Measurements from ENCODE around the gene CHSY3. TPM values are rescaled to one million over a fixed set of nuclear protein-coding genes. Genes with fewer than 3 reads are reported as not detected.
A peak's percentile ranks its signal among the peaks of the same experiment; 100 is the strongest.

Gene CHSY3
- polyA plus RNA-seq, 4 donors = 4.2 to 8.7 (median 5.4) TPM

GRCh38 chr5:130077007-130077406 is 172.7 kb downstream of the CHSY3 start:
- no peak for DNase-seq (ENCODE audit: low read depth in 4 of 4, low spot score in 3 of 4)

GRCh38 chr5:130078661-130079060 is 174.4 kb downstream of the CHSY3 start:
- no peak for DNase-seq (ENCODE audit: low read depth in 4 of 4, low spot score in 3 of 4)

- DNase-seq (ENCODE audit: low read depth in 4 of 4, low spot score in 3 of 4) = no peak
Observed at GRCh38 chr5:130090569-130091270, 186.5 kb downstream of the CHSY3 start.

- no peak for DNase-seq (ENCODE audit: low read depth in 4 of 4, low spot score in 3 of 4)
Observed at GRCh38 chr5:130092991-130093390, 188.7 kb downstream of the CHSY3 start.

GRCh38 chr5:130096483-130096882 is 192.2 kb downstream of the CHSY3 start:
- no peak for DNase-seq (ENCODE audit: low read depth in 4 of 4, low spot score in 3 of 4)

GRCh38 chr5:130099008-130099407 is 194.7 kb downstream of the CHSY3 start:
- DNase-seq (ENCODE audit: low read depth in 4 of 4, low spot score in 3 of 4) = no peak

GRCh38 chr5:130102375-130102774 is 198.1 kb downstream of the CHSY3 start:
- no peak for DNase-seq (ENCODE audit: low read depth in 4 of 4, low spot score in 3 of 4)

GRCh38 chr5:130102960-130103359 is 198.7 kb downstream of the CHSY3 start:
- no peak for DNase-seq (ENCODE audit: low read depth in 4 of 4, low spot score in 3 of 4)

GRCh38 chr5:130104895-130105688 is 200.8 kb downstream of the CHSY3 start:
- no peak for DNase-seq (ENCODE audit: low read depth in 4 of 4, low spot score in 3 of 4)

- DNase-seq (ENCODE audit: low read depth in 4 of 4, low spot score in 3 of 4) = no peak
Observed at GRCh38 chr5:130106480-130106879, 202.2 kb downstream of the CHSY3 start.

GRCh38 chr5:130109152-130109551 is 204.9 kb downstream of the CHSY3 start:
- DNase-seq (ENCODE audit: low read depth in 4 of 4, low spot score in 3 of 4) = peak in 1 of 4 donors; percentile 14

GRCh38 chr5:130110328-130110727 is 206.1 kb downstream of the CHSY3 start:
- DNase-seq (ENCODE audit: low read depth in 4 of 4, low spot score in 3 of 4) = no peak

- DNase-seq (ENCODE audit: low read depth in 4 of 4, low spot score in 3 of 4) = no peak
Observed at GRCh38 chr5:130111746-130112145, 207.5 kb downstream of the CHSY3 start.

- DNase-seq (ENCODE audit: low read depth in 4 of 4, low spot score in 3 of 4) = no peak
Observed at GRCh38 chr5:130112246-130112645, 208.0 kb downstream of the CHSY3 start.

- DNase-seq (ENCODE audit: low read depth in 4 of 4, low spot score in 3 of 4) = no peak
Observed at GRCh38 chr5:130115686-130116085, 211.4 kb downstream of the CHSY3 start.

GRCh38 chr5:130116462-130116861 is 212.2 kb downstream of the CHSY3 start:
- no peak for DNase-seq (ENCODE audit: low read depth in 4 of 4, low spot score in 3 of 4)

- no peak for DNase-seq (ENCODE audit: low read depth in 4 of 4, low spot score in 3 of 4)
Observed at GRCh38 chr5:130116972-130117371, 212.7 kb downstream of the CHSY3 start.

- no peak for DNase-seq (ENCODE audit: low read depth in 4 of 4, low spot score in 3 of 4)
Observed at GRCh38 chr5:130126746-130127145, 222.5 kb downstream of the CHSY3 start.

- no peak for DNase-seq (ENCODE audit: low read depth in 4 of 4, low spot score in 3 of 4)
Observed at GRCh38 chr5:130135506-130135905, 231.2 kb downstream of the CHSY3 start.

GRCh38 chr5:130136300-130136699 is 232.0 kb downstream of the CHSY3 start:
- no peak for DNase-seq (ENCODE audit: low read depth in 4 of 4, low spot score in 3 of 4)

GRCh38 chr5:130137681-130138080 is 233.4 kb downstream of the CHSY3 start:
- DNase-seq (ENCODE audit: low read depth in 4 of 4, low spot score in 3 of 4) = no peak

- DNase-seq (ENCODE audit: low read depth in 4 of 4, low spot score in 3 of 4) = no peak
Observed at GRCh38 chr5:130138406-130139045, 234.3 kb downstream of the CHSY3 start.

All from left renal pelvis (tissue), 4 donors.